ENCODE data around the gene VWDE. TPM values are rescaled to one million over a fixed set of nuclear protein-coding genes. Genes with fewer than 3 reads are reported as not detected.
A peak's percentile ranks its signal among the peaks of the same experiment; 100 is the strongest.

Gene VWDE
- total and polyA plus RNA-seq, 2 donors (not counting 1 experiment from before 2014, with no cell fraction given) = not detected

DNA sequence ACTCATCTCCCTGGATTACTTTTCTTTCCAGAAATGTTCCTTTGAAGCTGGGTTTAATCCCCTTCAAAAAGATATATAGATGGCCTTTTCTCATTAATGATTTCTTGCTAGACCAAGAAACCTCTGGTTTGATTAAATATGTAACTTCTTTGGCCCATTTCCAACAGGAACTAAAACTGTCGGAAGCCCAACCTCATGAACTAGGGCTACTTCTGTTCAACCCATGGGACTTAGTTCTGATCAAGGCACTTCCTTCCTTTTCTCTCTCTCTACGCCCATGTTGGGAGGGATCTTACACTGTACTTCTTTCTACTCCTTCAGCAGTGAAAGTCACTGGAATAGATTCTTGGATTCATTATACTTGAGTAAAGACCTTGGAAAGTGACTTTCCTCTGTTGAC is 109.0 kb downstream of the VWDE start:
- no peak overlapping the region for H2AFZ ChIP-seq (ENCODE audit: insufficient read depth, low read depth, low read length, poor library complexity, severe bottlenecking)
- Mint-ChIP-seq H3K27ac (peak overlapping the region; percentile 10), H3K4me3 (no peak overlapping the region), H3K4me1 (peaks cover 14% of the 10 kb centered on the region), H3K9me3 (ENCODE audit: insufficient read depth) (peaks cover 3% of the 10 kb centered on the region), H3K27me3 (peaks cover 10% of the 10 kb centered on the region)
- no peak overlapping the region for H3K4me3 ChIP-seq (ENCODE audit: control extremely low read depth in 1 of 5, extremely low read depth in 1 of 5, insufficient read depth in 1 of 5, low read depth in 2 of 5, low read length in 4 of 5)
- H3K4me2 ChIP-seq (replicated peaks; ENCODE audit: low read depth, low read length, poor library complexity, severe bottlenecking) = no peak overlapping the region
- H3K27ac ChIP-seq (ENCODE audit: low read length in 2 of 2) = no peak overlapping the region
- peak; percentile 17 for ATAC-seq (ENCODE audit: low read depth)
- H3K4me1 ChIP-seq (ENCODE audit: control insufficient read depth in 2 of 2, insufficient read depth in 2 of 2, low read length in 2 of 2) = peaks cover 9 to 11% of the 10 kb centered on the region in 2 donors
- no peaks in the 10 kb centered on the region for H3K36me3 ChIP-seq (replicated peaks in 1 of 2; ENCODE audit: control extremely low read depth in 1 of 2, control insufficient read depth in 1 of 2, extremely low read depth in 1 of 2, insufficient read depth in 2 of 2, low read length in 1 of 2)
- H3K9ac ChIP-seq (ENCODE audit: low read length) = no peak overlapping the region
- no CpG with 5 or more reads among the region's 2 CpGs for WGBS (ENCODE audit: insufficient coverage)
- ChIA-PET CTCF (no interaction called here), POLR2A (no interaction called here)
- peak; percentile 22 for DNase-seq
- H3K27me3 ChIP-seq (replicated peaks in 1 of 4; ENCODE audit: control extremely low read depth in 1 of 4, control insufficient read depth in 3 of 4, insufficient read depth in 4 of 4, low read length in 3 of 4) = no peaks in the 10 kb centered on the region
- H3K79me2 ChIP-seq (ENCODE audit: control insufficient read depth, insufficient read depth, low read length) = no peaks in the 10 kb centered on the region
- H3K9me3 ChIP-seq (ENCODE audit: control extremely low read depth in 1 of 3, control insufficient read depth in 2 of 3, insufficient read depth in 1 of 3, low read length in 2 of 3) = peaks cover 0 to 15% (median 5%) of the 10 kb centered on the region in 3 donors
- intact Hi-C loops (cut with micrococcal nuclease) = no loop called here
- TF ChIP-seq EZH2 (IDR thresholded peaks at IDR 0.05; ENCODE audit: borderline replicate concordance, insufficient read depth, low read depth, low read length, poor library complexity, severe bottlenecking) = no peak
- TF ChIP-seq, protein P1, sequence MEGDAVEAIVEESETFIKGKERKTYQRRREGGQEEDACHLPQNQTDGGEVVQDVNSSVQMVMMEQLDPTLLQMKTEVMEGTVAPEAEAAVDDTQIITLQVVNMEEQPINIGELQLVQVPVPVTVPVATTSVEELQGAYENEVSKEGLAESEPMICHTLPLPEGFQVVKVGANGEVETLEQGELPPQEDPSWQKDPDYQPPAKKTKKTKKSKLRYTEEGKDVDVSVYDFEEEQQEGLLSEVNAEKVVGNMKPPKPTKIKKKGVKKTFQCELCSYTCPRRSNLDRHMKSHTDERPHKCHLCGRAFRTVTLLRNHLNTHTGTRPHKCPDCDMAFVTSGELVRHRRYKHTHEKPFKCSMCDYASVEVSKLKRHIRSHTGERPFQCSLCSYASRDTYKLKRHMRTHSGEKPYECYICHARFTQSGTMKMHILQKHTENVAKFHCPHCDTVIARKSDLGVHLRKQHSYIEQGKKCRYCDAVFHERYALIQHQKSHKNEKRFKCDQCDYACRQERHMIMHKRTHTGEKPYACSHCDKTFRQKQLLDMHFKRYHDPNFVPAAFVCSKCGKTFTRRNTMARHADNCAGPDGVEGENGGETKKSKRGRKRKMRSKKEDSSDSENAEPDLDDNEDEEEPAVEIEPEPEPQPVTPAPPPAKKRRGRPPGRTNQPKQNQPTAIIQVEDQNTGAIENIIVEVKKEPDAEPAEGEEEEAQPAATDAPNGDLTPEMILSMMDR (IDR thresholded peaks at IDR 0.05) = no peak
- H4K20me1 ChIP-seq (ENCODE audit: control insufficient read depth, insufficient read depth, low read length, poor library complexity, severe bottlenecking) = no peaks in the 10 kb centered on the region

DNA sequence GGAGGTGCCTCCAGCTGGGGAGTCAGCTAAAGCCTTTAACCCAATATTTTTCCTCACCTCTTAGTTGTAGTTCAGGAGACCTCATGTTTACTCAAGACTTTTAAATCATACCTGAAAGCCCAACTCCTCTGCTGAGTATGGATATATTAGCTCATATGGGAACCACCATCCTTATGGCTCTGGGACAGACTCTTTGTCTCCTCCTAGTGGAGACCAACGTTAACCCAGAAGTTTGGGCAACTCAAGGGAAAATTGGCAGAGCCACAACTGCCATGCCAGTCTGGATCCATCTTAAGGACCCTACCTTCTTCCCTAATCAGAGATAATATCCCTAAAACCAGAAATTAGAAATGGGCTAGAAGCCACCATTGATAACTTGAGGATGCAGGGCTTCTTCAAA is 111.8 kb downstream of the VWDE start:
- H4K20me1 ChIP-seq (ENCODE audit: control insufficient read depth, insufficient read depth, low read length, poor library complexity, severe bottlenecking) = no peaks in the 10 kb centered on the region
- H3K79me2 ChIP-seq (ENCODE audit: control insufficient read depth, insufficient read depth, low read length) = no peaks in the 10 kb centered on the region
- H3K9me3 ChIP-seq (ENCODE audit: control extremely low read depth in 1 of 3, control insufficient read depth in 2 of 3, insufficient read depth in 1 of 3, low read length in 2 of 3) = peaks cover 0 to 19% (median 10%) of the 10 kb centered on the region in 3 donors
- ChIA-PET CTCF (no interaction called here), POLR2A (no interaction called here)
- 38% methylated on average over 1 of the region's 1 CpG for WGBS (ENCODE audit: insufficient coverage)
- no peak overlapping the region for H3K4me3 ChIP-seq (ENCODE audit: control extremely low read depth in 1 of 5, extremely low read depth in 1 of 5, insufficient read depth in 1 of 5, low read depth in 2 of 5, low read length in 4 of 5)
- no peaks in the 10 kb centered on the region for H3K27me3 ChIP-seq (replicated peaks in 1 of 4; ENCODE audit: control extremely low read depth in 1 of 4, control insufficient read depth in 3 of 4, insufficient read depth in 4 of 4, low read length in 3 of 4)
- no peak overlapping the region for H3K9ac ChIP-seq (ENCODE audit: low read length)
- Mint-ChIP-seq H3K4me3 (no peak overlapping the region), H3K9me3 (ENCODE audit: insufficient read depth) (peaks cover 8% of the 10 kb centered on the region), H3K27ac (no peak overlapping the region), H3K4me1 (peaks cover 14% of the 10 kb centered on the region), H3K27me3 (peaks cover 6% of the 10 kb centered on the region)
- TF ChIP-seq, protein P1 (IDR thresholded peaks at IDR 0.05) = no peak
- H3K27ac ChIP-seq (ENCODE audit: low read length in 2 of 2) = no peak overlapping the region
- intact Hi-C loops (cut with micrococcal nuclease) = no loop called here
- no peak overlapping the region for H3K4me2 ChIP-seq (replicated peaks; ENCODE audit: low read depth, low read length, poor library complexity, severe bottlenecking)
- H2AFZ ChIP-seq (ENCODE audit: insufficient read depth, low read depth, low read length, poor library complexity, severe bottlenecking) = no peak overlapping the region
- H3K36me3 ChIP-seq (replicated peaks in 1 of 2; ENCODE audit: control extremely low read depth in 1 of 2, control insufficient read depth in 1 of 2, extremely low read depth in 1 of 2, insufficient read depth in 2 of 2, low read length in 1 of 2) = no peaks in the 10 kb centered on the region
- ATAC-seq (ENCODE audit: low read depth) (no peak), DNase-seq (no peak)
- H3K4me1 ChIP-seq (ENCODE audit: control insufficient read depth in 2 of 2, insufficient read depth in 2 of 2, low read length in 2 of 2) = peaks cover 9 to 11% of the 10 kb centered on the region in 2 donors

Data from B cell (primary cell).